Left renal pelvis (tissue), 4 donors: ENCODE results near the gene FABP3. TPM values are rescaled to one million over a fixed set of nuclear protein-coding genes. Genes with fewer than 3 reads are reported as not detected.

Experiments
- DNase-seq, 4 donors: peaks; one replicate each; pipeline ENCODE4 v3.0.0-alpha.2; 2013; ENCODE audit warnings: low read depth in 4 of 4, low spot score in 3 of 4
- polyA plus RNA-seq, 4 donors: library from polyadenylated mRNA; unstranded; fragments of 120-200 nt; gene quantifications; one replicate each; pipeline ENCODE4 v1.2.1, GENCODE V29; 2013; ENCODE audit not compliant: insufficient read length in 4 of 4

The FABP3 gene
- polyA plus RNA-seq, 4 donors: 35.4 to 79.0 (median 63.9) TPM

DNA sequence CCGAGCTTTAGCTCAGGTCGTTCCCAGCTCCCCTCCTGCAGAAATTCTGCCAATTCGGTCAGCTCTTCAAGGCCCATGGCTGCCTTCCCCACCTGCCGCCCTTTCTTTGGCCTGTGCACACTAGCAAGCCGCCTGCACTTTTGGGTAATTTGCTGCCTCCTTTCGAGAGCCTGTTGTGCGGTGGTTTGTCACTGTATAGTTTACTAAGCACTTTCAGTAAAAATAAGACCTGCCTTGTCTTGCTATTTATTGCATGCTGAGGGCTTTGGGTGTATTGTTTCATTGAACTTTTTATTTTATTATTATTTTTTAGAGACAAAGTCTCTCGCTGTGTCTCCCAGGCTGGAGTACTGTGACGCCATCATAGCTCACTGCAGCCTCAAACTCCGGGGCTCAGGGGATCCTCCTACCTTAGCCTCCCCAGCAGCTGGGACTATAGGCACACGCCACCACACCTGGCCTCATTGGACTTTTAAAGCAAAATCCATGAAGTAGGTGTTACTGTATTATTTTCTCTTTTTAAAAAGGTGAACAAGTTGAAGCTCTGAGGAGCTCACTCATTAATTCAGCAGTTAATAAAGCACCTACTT is 1.1 kb upstream of the FABP3 start:
- no peak for DNase-seq

DNA sequence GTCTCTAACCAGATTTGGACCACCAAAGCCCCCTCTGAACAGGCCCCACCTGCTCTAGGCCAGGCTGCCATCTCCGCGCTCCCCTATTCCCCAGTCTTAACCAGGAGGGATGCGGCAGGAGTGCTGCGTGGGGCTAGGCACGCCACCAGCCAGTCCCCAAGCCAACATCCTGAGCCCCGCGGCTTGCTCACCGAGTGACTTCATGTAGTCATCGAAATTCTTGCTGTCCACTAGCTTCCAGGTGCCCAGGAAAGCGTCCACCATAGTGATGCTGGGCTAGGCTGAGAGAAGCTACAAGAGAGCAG is 173 bp downstream of the FABP3 start:
- DNase-seq: no peak

DNA sequence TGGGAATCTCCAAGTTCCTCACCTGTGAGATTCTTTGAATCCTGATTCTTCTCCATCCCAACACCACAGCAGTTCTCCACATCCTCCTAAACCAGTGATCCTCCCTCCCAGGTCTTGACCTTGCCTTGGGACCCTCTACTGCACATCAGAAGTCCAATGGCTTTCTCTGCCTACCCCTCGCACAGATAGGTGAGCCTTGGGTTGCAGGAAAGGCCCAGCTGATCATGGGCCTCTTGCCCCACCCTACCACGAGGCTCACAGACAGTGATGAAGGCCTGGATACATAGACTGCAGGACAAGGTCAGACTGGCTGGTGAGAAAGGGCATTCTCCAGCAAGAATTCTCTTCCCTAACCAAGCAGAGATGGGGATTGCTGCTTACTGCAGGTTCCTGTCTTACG is 825 bp downstream of the FABP3 start:
- DNase-seq: no peak

DNA sequence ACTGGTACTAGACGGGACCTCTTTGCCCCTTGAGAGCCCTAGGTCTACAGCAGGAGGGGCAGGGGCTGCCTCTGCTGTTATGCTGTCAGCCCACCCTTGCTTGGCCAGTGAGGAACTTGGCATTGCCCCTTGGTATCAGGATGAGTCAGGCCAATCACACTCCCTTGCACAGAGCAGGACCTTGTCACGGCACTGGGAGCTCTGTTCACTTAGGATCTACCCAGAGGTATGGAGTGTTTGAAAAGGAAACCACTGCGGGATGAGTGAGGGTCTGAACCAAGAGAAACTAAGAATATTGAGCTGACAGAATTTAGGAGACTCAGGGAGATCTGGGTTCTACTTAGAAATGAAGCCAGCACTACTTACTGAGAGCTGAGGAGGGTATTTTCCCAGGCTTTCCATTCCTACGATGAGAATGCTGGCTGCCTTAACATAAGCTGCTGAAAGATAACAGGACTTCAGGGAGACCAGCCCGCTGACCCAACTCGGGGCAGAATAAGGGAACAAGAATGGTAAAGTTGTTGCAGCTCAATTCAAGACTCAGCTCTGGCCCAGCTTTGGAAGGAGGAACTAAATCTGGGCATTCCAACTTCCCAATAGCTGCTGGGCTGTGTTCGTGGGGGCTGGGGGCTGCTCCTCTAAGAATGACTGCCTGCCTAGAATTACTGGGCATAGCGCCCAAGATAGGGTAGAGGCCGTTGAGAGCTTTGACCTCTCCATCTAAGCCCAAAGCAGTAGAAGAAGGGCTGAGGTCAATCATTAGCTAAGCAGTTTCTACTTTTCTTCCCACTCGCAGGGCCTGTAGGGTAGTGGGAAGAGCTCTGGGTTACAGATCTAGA is 1.5 kb downstream of the FABP3 start:
- no peak for DNase-seq

DNA sequence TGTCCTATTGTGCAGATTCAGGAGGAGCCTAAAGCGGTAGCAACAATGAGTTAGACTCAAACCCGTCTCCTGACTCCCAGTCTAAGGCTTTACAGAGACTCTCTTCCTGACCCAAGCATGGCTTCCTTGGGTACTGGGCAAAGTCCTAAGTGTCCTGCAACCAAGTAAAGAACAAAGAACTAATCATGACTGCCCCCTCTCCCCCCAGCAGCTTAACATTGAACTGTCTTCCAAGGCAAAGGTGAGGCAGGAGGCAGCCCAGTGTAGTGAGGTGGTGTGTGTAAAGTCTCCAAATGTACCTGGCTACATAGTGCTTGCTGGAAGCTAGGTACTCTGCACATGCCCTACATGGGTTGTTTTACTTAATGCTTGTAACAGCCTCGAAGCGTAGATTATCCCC is 2.3 kb downstream of the FABP3 start:
- no peak for DNase-seq

DNA sequence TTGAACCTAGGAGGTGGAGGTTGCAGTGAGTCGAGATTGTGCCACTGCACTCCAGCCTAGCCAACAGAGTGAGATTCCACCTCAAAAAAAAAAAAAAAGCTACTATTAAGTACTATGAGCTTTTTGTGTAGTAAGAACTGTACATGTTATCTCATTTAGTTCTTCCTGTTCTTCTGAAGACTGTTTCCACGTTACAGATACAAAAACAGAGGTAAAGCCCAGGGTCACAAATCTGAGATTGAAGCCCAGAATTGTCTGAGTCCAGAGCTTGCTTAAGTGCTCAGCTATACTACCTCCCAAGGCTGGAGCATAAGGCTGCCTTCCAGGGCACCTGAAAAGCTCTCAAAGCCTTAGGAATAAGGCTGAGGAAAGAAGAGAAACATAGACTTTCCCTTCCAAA is 2.9 kb downstream of the FABP3 start:
- no peak for DNase-seq

DNA sequence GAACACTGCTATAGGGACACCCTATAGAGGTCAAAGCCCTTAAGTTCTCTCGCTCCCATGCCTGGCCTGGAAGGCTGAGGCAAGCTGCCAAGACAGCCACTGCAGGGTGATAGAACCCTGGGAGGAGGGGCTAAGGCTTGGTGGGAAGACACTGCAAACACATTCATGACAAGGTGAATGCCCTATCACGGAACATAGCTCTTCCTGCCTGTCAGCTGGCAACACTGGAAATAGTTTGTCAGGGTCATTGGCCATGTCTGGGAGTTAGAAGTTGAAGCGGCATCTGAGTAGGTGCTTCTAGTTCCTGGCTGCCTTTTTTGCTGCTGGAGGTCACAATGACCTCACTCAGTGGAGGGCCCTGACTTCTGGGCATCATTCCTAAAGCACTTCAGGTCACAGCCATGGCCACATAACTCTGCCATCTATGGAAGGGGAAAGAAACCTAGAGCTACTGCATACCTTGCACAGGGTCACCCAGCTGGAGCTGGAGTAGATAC is 4.2 kb downstream of the FABP3 start:
- no peak for DNase-seq

DNA sequence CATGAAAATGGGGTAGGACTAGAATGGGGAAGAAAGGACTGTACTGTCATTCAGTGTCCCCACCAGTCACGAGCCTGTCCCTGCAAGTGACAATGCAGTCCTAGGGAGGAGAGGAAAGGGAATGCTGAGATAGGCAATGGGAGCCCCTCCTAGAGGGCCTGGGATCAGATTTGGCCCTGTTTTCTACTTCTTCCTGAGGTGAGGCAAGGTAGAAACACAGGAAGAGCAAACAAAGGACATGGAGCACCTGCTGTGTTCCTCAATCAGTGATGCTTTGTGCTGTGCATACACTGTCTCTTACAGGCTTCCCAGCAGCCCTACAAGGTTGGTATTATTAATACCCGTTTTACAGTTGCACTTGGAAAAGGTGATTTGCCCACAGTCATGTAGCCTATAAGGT is 6.1 kb downstream of the FABP3 start:
- no peak for DNase-seq

DNA sequence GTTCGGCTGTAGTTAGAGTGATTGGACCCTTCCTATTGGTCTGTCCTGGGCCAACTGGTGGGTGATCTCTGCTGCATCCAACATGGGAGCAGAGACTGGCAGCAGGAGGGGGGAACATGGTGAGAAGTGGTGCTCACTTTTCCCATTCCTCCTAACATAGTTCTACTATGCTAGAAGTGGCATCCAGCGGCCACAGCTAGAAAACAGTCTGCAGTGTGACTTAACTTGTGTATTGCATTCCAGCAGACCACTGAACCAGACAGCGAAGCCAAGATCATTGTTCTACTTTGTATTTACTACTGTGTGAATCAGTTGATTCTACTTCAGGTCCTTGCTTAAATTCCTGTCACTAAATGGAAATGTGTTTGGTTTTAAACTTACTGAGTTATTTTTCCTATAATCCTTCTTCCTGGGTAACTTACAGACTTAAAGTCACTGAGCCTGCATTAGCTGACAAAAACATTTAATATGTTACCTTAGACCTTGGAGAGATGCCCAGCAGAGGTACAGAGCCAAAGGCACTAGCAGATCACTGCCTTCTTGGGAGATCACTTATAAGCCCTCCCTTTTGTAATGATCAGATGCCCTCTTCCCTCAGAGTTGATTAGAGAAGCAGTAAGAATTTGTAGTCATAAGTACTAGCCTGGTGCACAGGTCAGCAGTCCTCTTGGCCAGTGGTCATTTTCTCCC is 8.2 kb downstream of the FABP3 start:
- peak in 3 of 4 donors; percentile 25 to 50 (median 40) for DNase-seq

DNA sequence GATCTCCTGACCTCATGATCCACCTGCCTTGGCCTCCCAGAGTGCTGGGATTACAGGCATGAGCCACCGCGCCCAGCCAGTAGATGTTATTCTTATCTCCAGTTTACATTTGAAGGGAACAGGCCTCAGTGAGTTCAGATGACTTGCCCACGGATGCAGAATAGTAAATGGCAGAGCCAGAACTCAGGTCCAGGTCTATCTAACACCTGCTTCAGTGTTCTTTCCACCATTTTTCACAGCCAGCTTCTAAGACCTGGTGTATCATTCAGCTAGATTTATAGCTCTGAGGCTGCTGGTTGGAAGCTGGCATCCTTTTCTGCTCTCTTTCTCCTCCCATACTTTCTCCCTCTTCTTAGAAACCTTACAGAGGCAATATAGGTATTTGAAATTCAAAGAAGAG is 10.8 kb downstream of the FABP3 start:
- DNase-seq: no peak

DNA sequence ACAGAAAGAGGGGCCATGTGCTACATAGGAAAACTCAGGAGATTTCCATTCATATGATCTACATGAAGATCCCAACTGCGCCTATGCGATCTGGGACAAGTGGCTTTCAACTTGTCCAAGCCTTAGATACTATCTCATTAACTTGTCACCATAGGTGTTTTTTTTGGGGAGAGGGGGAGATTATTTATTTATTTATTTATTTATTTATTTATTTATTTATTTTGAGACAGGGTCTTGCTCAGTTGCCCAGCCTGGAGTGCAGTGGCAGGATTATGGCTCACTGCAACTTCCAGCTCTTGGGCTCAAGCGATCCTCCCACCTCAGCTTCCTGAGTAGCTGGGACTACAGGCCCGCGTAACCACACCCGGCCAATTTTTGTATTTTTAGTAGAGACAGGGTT is 11.3 kb downstream of the FABP3 start:
- no peak for DNase-seq

DNA sequence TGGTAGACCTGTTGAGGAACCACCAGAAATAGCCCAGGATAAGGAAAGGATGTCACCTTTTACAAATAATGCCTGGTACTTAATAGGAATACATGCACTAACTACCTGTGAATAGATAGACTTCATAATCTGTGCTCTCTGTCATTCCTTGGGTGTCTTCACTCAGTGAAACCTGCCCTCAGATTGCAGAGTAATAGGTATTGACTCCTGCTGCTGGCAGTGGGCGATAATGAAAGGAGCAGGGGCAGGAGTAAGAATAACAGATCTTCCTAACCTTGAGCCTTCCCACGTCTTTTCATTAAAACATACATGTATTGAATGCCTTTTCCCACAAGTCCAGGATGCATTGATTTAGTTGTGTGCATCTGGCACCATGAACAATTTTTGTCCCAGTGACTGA is 16.4 kb downstream of the FABP3 start:
- DNase-seq: no peak

DNA sequence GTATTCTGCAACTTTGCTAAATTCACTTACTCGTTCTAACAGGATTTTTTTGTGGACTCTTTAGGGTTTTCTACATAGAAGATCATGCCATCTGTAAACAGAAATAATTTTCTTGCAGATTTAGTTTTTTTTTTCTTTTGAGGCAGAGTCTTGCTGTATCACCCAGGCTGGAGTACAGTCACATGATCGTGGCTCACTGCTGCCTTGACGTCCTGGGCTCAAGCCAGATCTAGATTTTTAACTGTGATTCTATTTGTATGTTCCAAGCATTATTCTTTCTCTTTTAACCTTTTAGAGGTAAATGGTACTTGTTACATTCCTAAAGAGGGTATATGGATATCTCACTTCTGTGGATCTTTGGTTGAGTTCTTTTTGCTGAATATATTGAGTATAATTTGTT is 18.6 kb downstream of the FABP3 start:
- no peak for DNase-seq

DNA sequence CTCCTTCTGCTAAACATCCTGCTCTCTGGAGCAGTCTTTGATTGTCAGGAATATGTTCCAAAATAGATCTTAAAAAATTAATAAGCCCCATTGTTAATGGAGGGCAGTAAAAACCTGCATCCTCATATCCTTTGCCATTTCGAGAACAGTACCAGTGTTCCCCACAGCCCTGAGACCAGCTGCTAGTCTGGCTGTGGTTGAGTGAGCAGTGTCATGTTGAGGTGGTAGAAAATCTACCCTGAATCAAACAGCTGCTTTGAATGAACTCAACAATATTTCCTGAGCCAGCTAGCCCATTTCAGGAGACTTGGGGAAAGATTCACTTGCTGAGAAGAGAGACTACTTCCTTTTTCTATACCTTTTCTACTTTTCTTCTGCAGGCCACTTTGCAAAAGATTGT is 24.4 kb downstream of the FABP3 start:
- no peak for DNase-seq

DNA sequence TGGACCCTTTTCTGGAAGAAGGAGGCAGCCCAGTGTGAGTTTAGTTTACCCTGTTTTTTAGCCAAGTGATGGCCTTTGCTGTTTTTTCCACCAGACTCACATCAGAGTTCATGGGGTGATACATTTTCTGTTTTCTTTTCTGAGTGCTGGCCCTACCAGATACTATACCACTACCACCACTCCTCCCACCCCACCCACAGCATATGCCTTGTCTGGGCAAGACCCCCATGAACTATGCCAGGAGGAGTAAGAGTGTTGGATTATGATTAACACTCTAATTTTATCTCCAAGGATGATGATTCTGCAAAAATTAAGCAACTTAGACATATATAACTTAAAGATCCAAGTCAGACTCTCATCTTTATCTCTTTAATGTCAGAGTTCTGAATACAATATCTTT is 26.1 kb downstream of the FABP3 start:
- no peak for DNase-seq

DNA sequence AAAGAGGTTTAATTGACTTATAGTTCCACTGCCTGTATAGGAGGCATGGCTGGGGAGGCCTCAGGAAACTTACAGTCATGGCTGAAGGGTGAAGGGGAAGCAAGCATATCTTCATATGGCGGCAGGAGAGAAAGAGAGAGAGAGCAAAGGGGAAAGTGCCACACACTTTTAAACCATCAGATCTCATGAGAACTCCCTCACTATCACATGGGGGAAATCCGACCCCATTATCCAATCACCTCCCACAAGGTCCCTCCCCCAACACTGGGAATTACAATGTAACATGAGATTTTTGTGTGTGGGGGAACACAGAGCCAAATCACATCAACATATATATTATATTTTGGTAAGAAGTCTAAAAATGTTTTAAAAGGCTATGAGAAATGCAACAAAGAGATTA is 27.2 kb downstream of the FABP3 start:
- no peak for DNase-seq

DNA sequence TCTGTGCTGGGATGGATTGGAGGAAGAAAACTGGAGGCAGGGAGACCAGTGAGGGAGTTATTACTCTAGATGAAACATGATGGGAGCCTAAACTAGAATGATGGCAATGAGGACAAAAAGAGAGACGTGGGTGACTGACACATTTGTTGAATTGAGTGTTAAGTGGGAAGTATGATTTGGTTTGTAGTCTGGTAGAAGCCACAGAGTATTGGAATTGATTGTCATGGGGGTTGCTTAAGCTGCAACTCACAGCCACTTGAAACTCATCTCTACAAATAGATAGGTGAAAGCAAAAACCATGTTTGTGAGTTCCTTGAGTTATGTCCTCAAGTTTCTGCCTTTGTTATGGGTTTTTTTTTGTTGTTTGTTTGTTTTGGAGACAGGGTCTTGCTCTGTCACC is 28.4 kb downstream of the FABP3 start:
- no peak for DNase-seq

DNA sequence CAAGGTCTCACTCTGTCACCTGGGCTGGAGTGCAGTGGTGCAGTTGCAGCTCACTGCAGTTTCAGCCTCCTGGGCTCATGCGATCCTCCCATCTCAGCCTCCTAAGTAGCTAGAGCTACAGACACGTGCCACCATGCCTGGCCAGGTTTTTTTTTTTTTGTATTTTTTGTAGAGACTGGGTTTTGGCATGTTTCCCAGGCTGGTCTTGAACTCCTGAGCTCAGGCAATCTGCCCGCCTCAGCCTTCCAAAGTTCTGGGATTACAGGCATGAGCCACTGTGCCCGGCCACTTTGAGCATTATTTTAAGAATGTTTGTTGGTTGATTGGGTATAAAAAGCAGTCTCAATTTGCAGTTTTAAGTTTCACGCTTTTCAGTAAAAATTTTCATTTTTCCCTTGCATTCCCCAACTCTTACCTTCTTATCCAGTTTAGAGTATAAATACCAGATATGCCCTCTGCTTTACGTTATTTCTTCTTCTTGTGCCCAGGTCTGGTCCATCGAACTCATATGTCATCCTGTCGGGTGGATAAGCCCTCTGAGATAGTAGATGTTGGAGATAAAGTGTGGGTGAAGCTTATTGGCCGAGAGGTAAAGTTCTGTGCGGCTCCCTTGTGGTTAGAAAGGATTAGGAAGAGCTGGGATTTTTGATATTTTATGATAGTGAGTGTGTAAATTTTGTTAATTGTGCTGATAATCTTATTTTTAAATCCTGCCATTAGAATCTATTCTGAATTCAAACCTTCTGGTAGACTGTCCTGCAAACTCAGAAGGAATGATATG is 36.0 kb downstream of the FABP3 start:
- no peak for DNase-seq

DNA sequence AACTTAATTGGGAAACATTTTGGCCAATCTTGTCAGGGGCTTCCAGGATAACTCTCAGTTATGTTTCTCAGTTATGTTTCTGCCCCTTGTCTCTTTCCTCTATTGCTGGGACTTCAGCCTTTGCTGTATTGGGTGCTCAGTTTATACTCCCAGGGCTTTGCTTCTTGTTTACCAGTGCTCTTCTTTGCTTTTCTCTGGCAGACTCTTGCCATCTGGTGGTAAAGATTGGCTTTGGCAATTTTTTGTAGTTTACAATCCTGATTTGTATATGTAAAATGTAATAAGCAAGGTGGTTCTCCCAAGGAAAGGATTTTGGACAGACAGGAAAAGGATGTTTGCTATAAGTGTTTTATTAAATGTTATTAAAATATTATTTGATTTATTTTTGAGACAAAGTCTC is 37.9 kb downstream of the FABP3 start:
- DNase-seq: peak in 2 of 4 donors; percentile 5 to 14

DNA sequence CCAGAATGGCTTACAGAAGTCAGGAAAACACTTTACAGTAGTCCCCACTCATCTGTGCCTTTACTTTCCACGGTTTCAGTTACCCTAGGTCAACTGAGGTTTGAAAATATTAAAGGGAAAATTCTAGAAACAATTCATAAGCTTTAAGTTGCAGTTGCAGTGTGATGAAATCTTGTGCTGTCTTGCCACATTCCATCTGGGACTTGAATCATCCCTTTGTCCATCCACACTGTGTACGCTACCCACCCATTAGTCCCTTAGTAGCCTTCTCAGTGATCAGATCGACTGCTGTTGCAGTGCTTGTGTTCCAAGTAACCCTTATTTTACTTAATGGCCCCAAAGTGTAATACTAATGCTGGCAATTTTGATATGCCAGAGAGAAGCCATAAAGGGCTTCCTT is 45.5 kb downstream of the FABP3 start:
- no peak for DNase-seq

DNA sequence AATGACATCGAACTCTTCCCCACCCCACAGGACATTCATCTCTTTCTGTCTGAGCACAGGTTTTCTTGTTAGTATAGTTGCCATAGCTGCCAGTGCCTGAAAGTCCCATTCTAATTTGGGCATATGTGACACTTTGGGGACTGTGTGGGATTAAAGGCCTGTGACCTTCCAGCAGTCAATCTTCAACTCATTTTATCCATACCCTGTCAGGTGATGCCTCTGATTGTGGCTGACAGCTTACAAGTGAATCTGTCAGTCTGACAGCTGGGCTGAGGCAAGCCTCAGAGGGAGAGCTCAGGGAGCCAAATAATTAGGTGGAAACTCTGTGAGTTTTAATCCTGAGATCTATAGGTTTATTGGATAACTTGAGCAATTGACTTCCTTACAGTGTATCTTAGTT is 46.4 kb downstream of the FABP3 start:
- no peak for DNase-seq
